Central memory CD8-positive, alpha-beta T cell (primary cell): ENCODE results near the gene RNF123.
"Not testable (repeated sequence)": the region's sequence is repeated elsewhere in the genome, so short reads cannot be mapped to it uniquely, and the experiment has no call there.

ENCODE experiments used
- ATAC-seq: fragments of 150-1000 bp; cut with Tn5 transposase; replicated peaks from 2 replicates; pipeline ENCODE4 v1.10.0; 2022; ENCODE audit warnings: mild to moderate bottlenecking, moderate FRiP score, moderate number of reproducible peaks; ENCODE audit not compliant: poor library complexity, severe bottlenecking; ENCODE audit errors: extremely low read depth
- DNase-seq, 2 donors: peaks; one replicate each; pipeline ENCODE4 v3.0.0; 2021; ENCODE audit warnings: low spot score in 2 of 2
- H3K27ac Mint-ChIP-seq: one replicate; pipeline ENCODE4 v1.8.0; 2022; ENCODE audit warnings: low read depth, mild to moderate bottlenecking, moderate library complexity, mixed read lengths
- H3K27me3 Mint-ChIP-seq: one replicate; pipeline ENCODE4 v1.8.0; 2022; ENCODE audit warnings: mixed read lengths
- H3K36me3 Mint-ChIP-seq: one replicate; pipeline ENCODE4 v1.8.0; 2022; ENCODE audit warnings: mild to moderate bottlenecking, moderate library complexity, mixed read lengths; ENCODE audit not compliant: insufficient read depth
- H3K4me1 Mint-ChIP-seq: one replicate; pipeline ENCODE4 v1.8.0; 2022; ENCODE audit warnings: mixed read lengths
- H3K4me3 Mint-ChIP-seq: one replicate; pipeline ENCODE4 v1.8.0; 2022; ENCODE audit warnings: mild to moderate bottlenecking, moderate library complexity, mixed read lengths
- H3K9me3 Mint-ChIP-seq: one replicate; pipeline ENCODE4 v1.8.0; 2022; ENCODE audit warnings: mixed read lengths

The RNF123 gene

DNA sequence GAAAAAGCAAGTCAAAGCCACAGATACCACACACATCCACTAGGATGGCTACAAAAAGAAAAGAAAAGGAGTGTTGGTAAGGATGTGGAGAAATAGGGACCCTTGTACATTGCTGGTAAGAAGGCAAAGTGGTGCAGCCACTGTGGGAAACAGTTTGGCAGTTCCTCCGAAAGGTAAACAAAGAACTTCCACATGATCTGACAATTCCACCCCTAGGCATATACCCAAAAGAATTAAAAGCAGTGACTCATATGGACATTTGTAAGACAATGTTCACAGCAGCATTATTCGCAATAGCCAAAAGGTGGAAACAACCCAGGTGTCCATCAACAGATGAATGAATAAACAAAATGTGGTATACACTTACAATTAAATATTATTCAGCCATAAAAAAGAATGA is 56.6 kb downstream of the RNF123 start:
- Mint-ChIP-seq H3K4me3 (no peak overlapping the region), H3K27me3 (no peaks in the 10 kb centered on the region), H3K9me3 (no peaks in the 10 kb centered on the region), H3K36me3 (peaks cover 30% of the 10 kb centered on the region), H3K4me1 (peaks cover 26% of the 10 kb centered on the region), H3K27ac (no peak overlapping the region)
- DNase-seq = no peak
- ATAC-seq = no peak

GRCh38 chr3:49747792-49748480 is 58.6 kb downstream of the RNF123 start:
- Mint-ChIP-seq H3K27me3 (no peaks in the 10 kb centered on the region), H3K27ac (no peak overlapping the region), H3K4me1 (peaks cover 29% of the 10 kb centered on the region), H3K9me3 (no peaks in the 10 kb centered on the region), H3K4me3 (no peak overlapping the region), H3K36me3 (peaks cover 26% of the 10 kb centered on the region)
- no peak for DNase-seq
- no peak for ATAC-seq

GRCh38 chr3:49748874-49749273 is 59.5 kb downstream of the RNF123 start:
- peaks cover 37% of the 10 kb centered on the region for H3K4me1 Mint-ChIP-seq
- H3K36me3 Mint-ChIP-seq = peaks cover 24% of the 10 kb centered on the region
- H3K27ac Mint-ChIP-seq, ATAC-seq, H3K27me3 Mint-ChIP-seq, DNase-seq, H3K9me3 Mint-ChIP-seq, H3K4me3 Mint-ChIP-seq: not testable (repeated sequence)

DNA sequence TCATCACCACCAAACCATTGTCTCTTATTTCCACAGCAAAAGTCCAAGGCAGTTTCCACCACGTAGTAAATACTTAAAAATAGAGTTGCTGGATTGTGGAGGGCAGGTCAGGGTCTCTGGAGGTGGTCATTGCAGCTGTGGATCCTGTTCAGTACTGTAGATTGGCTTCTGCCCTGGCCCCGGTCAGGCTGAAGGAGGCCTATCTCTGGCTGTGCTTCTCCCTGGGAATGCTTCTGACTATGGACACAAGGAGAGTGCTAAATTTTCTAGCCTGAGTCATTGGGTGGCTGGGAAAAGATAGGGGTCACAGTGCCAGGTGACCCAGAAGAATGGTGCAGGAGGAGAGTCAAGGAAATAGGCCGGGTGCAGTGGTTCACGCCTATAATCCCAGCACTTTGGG is 60.7 kb downstream of the RNF123 start:
- no peaks in the 10 kb centered on the region for H3K27me3 Mint-ChIP-seq
- DNase-seq = no peak
- H3K27ac Mint-ChIP-seq = no peak overlapping the region
- H3K36me3 Mint-ChIP-seq = peaks cover 20% of the 10 kb centered on the region
- no peaks in the 10 kb centered on the region for H3K9me3 Mint-ChIP-seq
- ATAC-seq = no peak
- H3K4me3 Mint-ChIP-seq = no peak overlapping the region
- H3K4me1 Mint-ChIP-seq = peaks cover 36% of the 10 kb centered on the region

- no peak overlapping the region for H3K4me3 Mint-ChIP-seq
- H3K27ac Mint-ChIP-seq = no peak overlapping the region
- H3K36me3 Mint-ChIP-seq = peaks cover 18% of the 10 kb centered on the region
- peaks cover 44% of the 10 kb centered on the region for H3K4me1 Mint-ChIP-seq
- H3K27me3 Mint-ChIP-seq = no peaks in the 10 kb centered on the region
- no peak for ATAC-seq
- H3K9me3 Mint-ChIP-seq = no peaks in the 10 kb centered on the region
- no peak for DNase-seq
These were observed 62.1 kb downstream of the RNF123 start for GRCh38 chr3:49751501-49751900.

DNA sequence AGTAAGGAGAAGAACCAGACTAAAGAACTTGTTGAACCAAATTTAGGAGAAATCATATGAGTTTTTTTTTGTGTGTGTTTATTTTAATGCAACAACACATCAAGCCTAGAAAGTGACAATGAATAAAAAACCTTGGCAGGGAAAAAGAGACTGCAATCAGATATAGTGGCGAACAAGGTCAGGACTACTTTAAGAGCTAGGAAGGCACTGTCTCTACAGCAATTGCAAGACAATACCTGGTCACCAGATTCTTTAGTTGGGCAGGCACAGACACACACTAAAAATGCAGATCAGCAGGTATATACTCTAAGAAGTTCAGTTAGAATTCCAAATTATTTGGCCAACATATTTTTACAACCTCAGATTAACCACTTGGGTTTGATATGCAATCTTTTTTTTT is 65.2 kb downstream of the RNF123 start:
- Mint-ChIP-seq H3K27ac (no peak overlapping the region), H3K27me3 (no peaks in the 10 kb centered on the region), H3K9me3 (no peaks in the 10 kb centered on the region), H3K36me3 (peaks cover 7% of the 10 kb centered on the region), H3K4me1 (peaks cover 54% of the 10 kb centered on the region), H3K4me3 (no peak overlapping the region)
- DNase-seq (no peak), ATAC-seq (no peak)

- no peak overlapping the region for H3K4me3 Mint-ChIP-seq
- H3K36me3 Mint-ChIP-seq = peaks cover 8% of the 10 kb centered on the region
- no peak for DNase-seq
- peaks cover 54% of the 10 kb centered on the region for H3K4me1 Mint-ChIP-seq
- ATAC-seq = no peak
- H3K27ac Mint-ChIP-seq = no peak overlapping the region
- no peaks in the 10 kb centered on the region for H3K27me3 Mint-ChIP-seq
- no peaks in the 10 kb centered on the region for H3K9me3 Mint-ChIP-seq
These were observed 66.7 kb downstream of the RNF123 start for GRCh38 chr3:49756036-49756435.

DNA sequence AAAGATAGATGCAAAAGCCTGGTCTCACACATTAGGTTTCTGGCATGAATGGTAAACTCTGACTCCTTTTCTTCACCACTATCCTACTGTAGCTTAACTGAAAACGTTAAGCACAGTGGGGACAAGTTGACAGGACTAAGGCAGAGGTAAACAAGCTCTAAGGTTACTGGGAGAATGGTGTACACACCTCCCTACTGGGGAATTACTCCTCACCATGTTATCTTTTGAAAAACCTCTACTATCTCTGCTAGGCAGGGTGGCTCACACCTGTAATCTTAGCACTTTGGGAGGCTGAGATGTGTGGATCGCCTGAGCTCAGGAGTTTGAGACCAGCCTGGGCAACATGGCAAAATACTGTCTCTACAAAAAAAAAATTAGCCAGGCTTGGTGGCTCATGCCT is 67.8 kb downstream of the RNF123 start:
- Mint-ChIP-seq H3K27me3 (no peaks in the 10 kb centered on the region), H3K4me3 (no peak overlapping the region), H3K4me1 (peaks cover 54% of the 10 kb centered on the region), H3K9me3 (no peaks in the 10 kb centered on the region), H3K36me3 (peaks cover 8% of the 10 kb centered on the region), H3K27ac (peak overlapping the region; percentile 12)
- DNase-seq (no peak), ATAC-seq (no peak)

- H3K9me3 Mint-ChIP-seq = no peaks in the 10 kb centered on the region
- H3K36me3 Mint-ChIP-seq = peaks cover 13% of the 10 kb centered on the region
- no peak for ATAC-seq
- peaks cover 41% of the 10 kb centered on the region for H3K4me1 Mint-ChIP-seq
- no peak for DNase-seq
- no peak overlapping the region for H3K27ac Mint-ChIP-seq
- H3K27me3 Mint-ChIP-seq = no peaks in the 10 kb centered on the region
- no peak overlapping the region for H3K4me3 Mint-ChIP-seq
These were observed 69.9 kb downstream of the RNF123 start for GRCh38 chr3:49759226-49759625.

DNA sequence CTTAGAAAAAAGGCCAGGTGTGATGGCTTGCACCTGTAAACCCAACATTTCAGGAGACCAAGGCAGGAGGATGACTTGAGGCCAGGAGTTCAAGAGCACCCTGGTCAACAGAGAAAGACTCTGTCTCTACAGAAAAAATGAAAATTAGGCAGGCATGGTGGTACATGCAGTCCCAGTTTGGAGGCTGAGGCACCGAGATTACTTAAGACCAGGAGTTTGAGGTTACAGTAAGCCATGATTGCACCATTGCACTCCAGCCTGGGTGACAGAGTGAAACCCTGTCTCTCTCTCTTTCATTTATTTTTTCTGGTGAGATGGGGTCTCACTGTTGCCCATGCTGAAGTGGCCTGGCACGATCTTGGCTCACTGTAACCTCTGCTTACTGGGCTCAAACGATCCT is 72.3 kb downstream of the RNF123 start:
- no peak for ATAC-seq
- H3K9me3 Mint-ChIP-seq = no peaks in the 10 kb centered on the region
- no peak overlapping the region for H3K4me3 Mint-ChIP-seq
- DNase-seq = no peak
- no peaks in the 10 kb centered on the region for H3K27me3 Mint-ChIP-seq
- peaks cover 31% of the 10 kb centered on the region for H3K4me1 Mint-ChIP-seq
- H3K36me3 Mint-ChIP-seq = peaks cover 18% of the 10 kb centered on the region
- H3K27ac Mint-ChIP-seq = no peak overlapping the region

DNA sequence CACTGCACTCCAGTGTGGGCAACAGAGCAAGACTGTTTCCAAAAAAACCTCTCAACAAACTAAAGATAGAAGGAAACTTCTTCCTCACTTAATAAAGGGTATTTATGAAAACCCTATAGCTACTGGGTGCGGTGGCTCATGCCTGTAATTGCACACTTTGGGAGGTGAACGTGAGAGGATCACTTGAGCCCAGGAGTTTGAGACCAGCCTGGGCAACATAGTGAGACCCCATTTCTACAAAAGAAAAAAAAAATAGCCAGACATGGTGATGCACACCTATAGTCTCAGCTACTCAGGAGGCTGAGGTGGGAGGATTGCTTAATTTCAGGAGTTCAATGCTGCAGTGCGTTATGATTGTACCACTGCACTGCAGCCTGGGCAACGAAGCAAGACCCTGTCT is 74.6 kb downstream of the RNF123 start:
- Mint-ChIP-seq H3K4me3 (no peak overlapping the region), H3K9me3 (no peaks in the 10 kb centered on the region), H3K27ac (no peak overlapping the region), H3K4me1 (peaks cover 18% of the 10 kb centered on the region), H3K27me3 (no peaks in the 10 kb centered on the region), H3K36me3 (peaks cover 15% of the 10 kb centered on the region)
- DNase-seq (no peak), ATAC-seq (no peak)

GRCh38 chr3:49769286-49769915 is 80.0 kb downstream of the RNF123 start:
- H3K4me1 Mint-ChIP-seq = peaks cover 26% of the 10 kb centered on the region
- no peak overlapping the region for H3K27ac Mint-ChIP-seq
- no peaks in the 10 kb centered on the region for H3K27me3 Mint-ChIP-seq
- DNase-seq (no peak), ATAC-seq (no peak)
- peaks cover 18% of the 10 kb centered on the region for H3K36me3 Mint-ChIP-seq
- no peaks in the 10 kb centered on the region for H3K9me3 Mint-ChIP-seq
- H3K4me3 Mint-ChIP-seq = no peak overlapping the region

DNA sequence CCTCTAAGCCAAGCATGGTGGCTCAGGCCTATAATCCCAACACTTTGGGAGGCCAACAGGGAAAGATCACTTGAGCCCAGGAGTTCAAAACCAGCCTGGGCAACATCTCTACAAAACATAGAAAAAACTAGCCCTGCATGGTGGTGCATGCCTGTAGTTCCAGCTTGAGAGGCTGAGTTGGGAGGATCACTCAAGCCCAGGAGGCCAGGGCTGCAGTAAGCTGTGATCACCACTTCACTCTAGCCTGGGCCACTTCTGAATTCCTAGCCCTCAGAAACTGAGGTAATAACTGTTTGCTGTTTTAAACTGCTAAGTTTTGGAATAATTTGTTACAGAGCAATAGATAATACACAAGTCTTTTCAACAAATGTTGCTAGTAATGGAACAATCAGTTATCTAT is 80.6 kb downstream of the RNF123 start:
- Mint-ChIP-seq H3K36me3 (peaks cover 16% of the 10 kb centered on the region), H3K4me1 (peaks cover 21% of the 10 kb centered on the region), H3K27me3 (no peaks in the 10 kb centered on the region), H3K27ac (no peak overlapping the region), H3K9me3 (no peaks in the 10 kb centered on the region), H3K4me3 (no peak overlapping the region)
- no peak for DNase-seq
- no peak for ATAC-seq
